Measurements from ENCODE around the gene COG1.
"Not testable (repeated sequence)": the region's sequence is repeated elsewhere in the genome, so short reads cannot be mapped to it uniquely, and the experiment has no call there.

The COG1 gene

GRCh38 chr17:73192894-73193701 is at the start of gene COG1:
Gene COG1 (plus strand): TSS chr17:73193055. CDS start chr17:73193070, 15 bp downstream.
- peak; percentile 71 for DNase-seq

- not testable (repeated sequence) for DNase-seq
Measured at GRCh38 chr17:73144209-73144608, 48.6 kb upstream of the COG1 start.

- no peak for DNase-seq
Measured at GRCh38 chr17:73145641-73146040, 47.2 kb upstream of the COG1 start.

- not testable (repeated sequence) for DNase-seq
Measured at GRCh38 chr17:73147791-73148190, 45.1 kb upstream of the COG1 start.

- no peak for DNase-seq
Measured at GRCh38 chr17:73148540-73149334, 44.1 kb upstream of the COG1 start.

GRCh38 chr17:73150622-73151300 is 42.1 kb upstream of the COG1 start:
- DNase-seq = not testable (repeated sequence)

GRCh38 chr17:73151916-73152632 is 40.8 kb upstream of the COG1 start:
- no peak for DNase-seq

- DNase-seq = peak; percentile 12
Measured at GRCh38 chr17:73155410-73156165, 37.3 kb upstream of the COG1 start.

- peak; percentile 53 for DNase-seq
Measured at GRCh38 chr17:73156166-73156840, 36.6 kb upstream of the COG1 start.

- DNase-seq = no peak
Measured at GRCh38 chr17:73156887-73157520, 35.9 kb upstream of the COG1 start.

- DNase-seq = no peak
Measured at GRCh38 chr17:73157521-73157890, 35.3 kb upstream of the COG1 start.

- DNase-seq = no peak
Measured at GRCh38 chr17:73158133-73158532, 34.7 kb upstream of the COG1 start.

GRCh38 chr17:73160980-73161630 is 31.8 kb upstream of the COG1 start:
- DNase-seq = no peak

GRCh38 chr17:73163043-73163442 is 29.8 kb upstream of the COG1 start:
- peak; percentile 11 for DNase-seq

GRCh38 chr17:73165616-73166404 is 27.0 kb upstream of the COG1 start:
- no peak for DNase-seq

- no peak for DNase-seq
Measured at GRCh38 chr17:73166731-73167581, 25.9 kb upstream of the COG1 start.

GRCh38 chr17:73168667-73169066 is 24.2 kb upstream of the COG1 start:
- DNase-seq = no peak

- DNase-seq = no peak
Measured at GRCh38 chr17:73170324-73170723, 22.5 kb upstream of the COG1 start.

GRCh38 chr17:73172252-73172651 is 20.6 kb upstream of the COG1 start:
- DNase-seq = no peak
